Esophagus mucosa (tissue), 1 donor: ENCODE data around the gene CEP162. TPM values are rescaled to one million over a fixed set of nuclear protein-coding genes. Genes with fewer than 3 reads are reported as not detected.
"Not testable (repeated sequence)": the region's sequence is repeated elsewhere in the genome, so short reads cannot be mapped to it uniquely, and the experiment has no call there.

Experiments
- ATAC-seq: fragments of 200-7000 bp; cut with Tn5 transposase; one replicate; pipeline ENCODE4 v1.9.1; 2020
- total RNA-seq: library from RNA; stranded (reverse); gene quantifications from one replicate; pipeline ENCODE4 v1.2.4, GENCODE V29; 2023
- donor health status: DM: yes; HTN: yes; CAD: no.

Gene CEP162
- total RNA-seq, 1 donor from 2014 or later, result 4.5 TPM

- not testable (repeated sequence) for ATAC-seq
Observed at GRCh38 chr6:84223608-84224007, 3.8 kb downstream of the CEP162 start.

- ATAC-seq, result no peak
Observed at GRCh38 chr6:84222426-84222825, 5.0 kb downstream of the CEP162 start.

GRCh38 chr6:84220809-84221409 is 6.5 kb downstream of the CEP162 start:
- no peak for ATAC-seq

- no peak for ATAC-seq
Observed at GRCh38 chr6:84218091-84218490, 9.4 kb downstream of the CEP162 start.

DNA sequence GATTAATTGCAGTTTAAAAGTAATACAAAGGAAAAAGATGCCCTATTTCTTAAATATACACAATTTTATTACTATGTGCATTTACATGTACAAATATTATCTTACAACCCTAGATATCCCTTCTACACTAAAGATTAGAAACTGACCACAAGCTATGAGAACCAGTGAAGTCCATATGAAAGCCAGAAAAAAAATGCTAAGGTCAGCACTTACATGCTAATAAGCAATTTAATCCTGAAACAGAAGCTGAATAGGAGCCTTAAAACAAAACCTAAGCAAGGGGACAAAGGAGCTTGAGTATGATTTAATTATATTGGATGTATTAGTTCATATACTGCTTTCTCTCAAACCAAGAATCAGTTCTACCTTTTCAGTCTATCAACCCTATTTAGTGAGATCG is 14.2 kb downstream of the CEP162 start:
- no peak for ATAC-seq

GRCh38 chr6:84204011-84204410 is 23.4 kb downstream of the CEP162 start:
- no peak for ATAC-seq

- ATAC-seq, result not testable (repeated sequence)
Observed at GRCh38 chr6:84199987-84200386, 27.5 kb downstream of the CEP162 start.

GRCh38 chr6:84197708-84198107 is 29.7 kb downstream of the CEP162 start:
- ATAC-seq, result no peak

DNA sequence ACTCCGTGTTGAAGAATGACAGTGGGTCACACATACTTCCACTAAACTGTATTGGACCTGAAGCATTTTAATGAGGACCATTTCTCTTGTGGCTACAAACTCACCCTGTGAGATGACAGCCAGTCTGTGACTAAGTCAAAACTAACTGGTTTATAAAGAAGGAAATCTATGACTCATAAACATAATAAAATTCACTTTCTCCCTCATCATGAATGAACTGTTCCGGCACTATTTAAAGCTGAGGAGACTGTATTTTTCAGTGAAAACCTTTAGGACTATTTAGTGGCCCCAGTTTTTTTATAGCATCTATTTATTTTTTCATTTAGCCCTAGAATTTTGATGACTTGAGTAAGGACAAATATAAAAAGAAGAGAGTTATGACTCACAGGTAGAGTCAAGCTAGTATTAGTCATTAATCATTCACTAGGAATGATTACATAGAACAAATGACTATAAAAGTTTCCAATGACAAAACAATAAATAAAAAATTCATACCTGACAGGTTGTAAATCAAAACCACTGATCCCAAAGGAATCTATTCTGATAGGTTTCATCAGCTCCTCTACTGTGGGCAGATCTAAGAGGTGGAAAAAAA is 34.2 kb downstream of the CEP162 start:
- peak; percentile 86 for ATAC-seq

GRCh38 chr6:84191802-84192201 is 35.6 kb downstream of the CEP162 start:
- no peak for ATAC-seq

DNA sequence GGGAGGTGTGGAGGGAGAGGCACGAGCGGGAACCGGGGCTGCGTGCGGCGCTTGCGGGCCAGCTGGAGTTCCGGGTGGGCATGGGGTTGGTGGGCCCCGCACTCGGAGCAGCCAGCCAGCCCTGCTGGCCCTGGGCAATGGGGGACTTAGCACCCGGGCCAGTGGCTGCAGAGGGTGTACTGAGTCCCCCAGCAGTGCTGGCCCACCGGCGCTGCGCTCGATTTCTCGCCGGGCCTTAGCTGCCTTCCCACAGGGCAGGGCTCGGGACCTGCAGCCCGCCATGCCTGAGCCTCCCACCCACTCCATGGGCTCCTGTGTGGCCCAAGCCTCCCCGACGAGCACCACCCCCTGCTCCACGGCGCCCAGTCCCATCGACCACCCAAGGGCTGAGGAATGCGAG is 38.1 kb downstream of the CEP162 start:
- ATAC-seq, result not testable (repeated sequence)

DNA sequence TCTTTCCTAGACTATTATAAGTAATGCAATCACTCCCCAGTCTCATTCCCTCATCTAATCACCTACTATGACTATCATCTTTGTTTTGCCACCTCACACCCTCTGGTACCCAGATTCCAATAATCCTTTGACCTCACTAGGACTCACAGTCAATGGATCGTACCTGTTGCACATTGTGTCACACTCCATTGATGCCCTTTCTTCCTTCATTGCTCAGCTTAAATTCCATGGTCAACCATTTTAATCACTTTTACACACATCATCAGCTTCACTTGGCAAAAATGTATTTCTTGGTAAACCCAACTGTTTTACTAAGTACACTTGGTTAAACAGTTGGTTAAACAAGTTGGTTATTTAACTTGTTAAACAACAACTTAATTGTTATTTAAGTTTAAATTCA is 44.0 kb downstream of the CEP162 start:
- ATAC-seq, result no peak

DNA sequence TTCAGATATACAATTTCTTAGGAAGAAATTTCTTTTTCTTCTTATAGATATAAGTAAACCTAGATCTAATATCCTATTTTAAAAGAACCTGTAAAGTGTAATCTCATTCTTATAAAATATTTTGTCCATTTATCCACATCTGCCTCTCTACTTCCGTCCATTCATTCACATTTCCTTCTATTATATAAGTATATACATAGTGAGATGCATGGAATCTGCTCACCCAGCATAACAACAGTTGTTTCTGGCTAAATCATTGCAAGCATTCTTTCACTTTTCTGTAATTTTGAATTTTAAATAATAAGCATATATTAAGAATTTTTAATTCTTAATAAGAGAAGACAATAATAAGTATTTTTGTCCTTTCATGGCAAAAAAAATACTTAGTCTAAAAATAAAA is 45.4 kb downstream of the CEP162 start:
- ATAC-seq, result no peak

DNA sequence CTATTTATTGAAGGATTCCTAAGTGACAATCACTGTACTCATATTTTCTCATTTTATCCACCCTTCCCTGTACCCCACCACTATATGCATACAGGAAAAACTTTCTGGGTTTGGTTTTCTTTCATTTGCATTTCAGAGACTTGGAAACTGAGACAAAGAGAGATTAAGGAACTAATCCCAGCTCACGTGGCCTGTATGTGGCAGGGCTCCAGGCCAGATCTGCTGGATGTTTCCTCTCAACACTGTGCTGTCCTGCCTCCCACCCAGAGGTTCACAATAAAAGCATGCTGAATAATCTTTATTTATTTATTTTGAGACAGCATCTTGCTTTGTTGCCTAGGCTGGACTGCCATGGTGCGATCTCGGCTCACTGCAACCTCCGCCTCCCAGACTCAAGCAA is 50.2 kb downstream of the CEP162 start:
- ATAC-seq, result no peak

DNA sequence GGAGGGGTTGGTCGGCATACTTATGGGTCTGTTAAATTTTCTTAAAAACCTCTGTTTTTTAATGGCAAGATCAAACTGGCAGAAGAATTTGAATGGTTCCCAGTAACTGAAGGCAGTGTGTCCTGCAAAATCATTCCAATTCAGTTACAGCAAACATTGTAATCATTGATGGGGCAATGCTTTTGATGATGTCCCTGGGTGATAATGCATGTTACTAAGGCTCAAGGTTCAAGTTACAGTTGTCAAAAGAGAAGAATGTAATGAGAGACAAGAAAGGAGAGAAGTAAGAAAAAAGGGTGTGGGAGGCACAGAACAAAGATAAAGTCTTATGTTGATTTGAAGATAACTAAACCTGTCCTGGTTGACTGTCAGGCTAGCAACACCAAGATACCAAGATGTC is 54.9 kb downstream of the CEP162 start:
- ATAC-seq, result no peak

DNA sequence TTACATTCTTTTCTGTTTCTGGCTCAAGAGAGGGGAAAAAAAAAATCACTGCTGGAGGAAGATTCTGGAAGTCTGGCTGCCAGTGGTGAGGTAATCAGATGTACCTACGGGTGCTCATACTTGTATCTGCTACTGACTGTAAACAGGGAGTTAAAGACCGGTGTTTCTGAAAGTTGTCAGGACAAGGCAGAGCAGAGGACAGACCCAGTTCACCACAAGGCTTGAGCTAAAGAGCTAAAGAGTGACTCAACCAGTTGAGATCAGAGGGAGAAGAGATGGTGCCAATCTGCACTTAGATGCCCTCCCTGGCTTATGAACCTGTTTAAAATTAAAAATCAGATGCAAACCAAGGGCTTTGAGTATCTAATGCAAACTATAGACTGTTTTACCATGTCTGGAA is 55.4 kb downstream of the CEP162 start:
- ATAC-seq, result no peak

- ATAC-seq, result no peak
Observed at GRCh38 chr6:84167457-84167856, 60.0 kb downstream of the CEP162 start.

- no peak for ATAC-seq
Observed at GRCh38 chr6:84166395-84166794, 61.0 kb downstream of the CEP162 start.

DNA sequence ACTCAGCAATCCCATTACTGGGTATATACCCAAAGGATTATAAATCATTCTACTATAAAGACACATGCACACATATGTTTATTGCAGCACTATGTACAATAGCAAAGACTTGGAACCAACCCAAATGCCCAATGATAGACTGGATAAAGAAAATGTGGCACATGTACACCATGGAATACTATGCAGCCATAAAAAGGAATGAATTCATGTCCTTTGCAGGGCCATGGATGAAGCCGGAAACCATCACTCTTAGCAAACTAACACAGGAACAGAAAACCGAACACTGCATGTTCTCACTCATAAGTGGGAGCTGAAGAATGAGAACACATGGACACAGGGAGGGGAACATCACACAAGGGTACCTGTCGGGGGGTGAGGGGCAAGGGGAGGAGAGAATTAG is 63.1 kb downstream of the CEP162 start:
- ATAC-seq, result not testable (repeated sequence)

DNA sequence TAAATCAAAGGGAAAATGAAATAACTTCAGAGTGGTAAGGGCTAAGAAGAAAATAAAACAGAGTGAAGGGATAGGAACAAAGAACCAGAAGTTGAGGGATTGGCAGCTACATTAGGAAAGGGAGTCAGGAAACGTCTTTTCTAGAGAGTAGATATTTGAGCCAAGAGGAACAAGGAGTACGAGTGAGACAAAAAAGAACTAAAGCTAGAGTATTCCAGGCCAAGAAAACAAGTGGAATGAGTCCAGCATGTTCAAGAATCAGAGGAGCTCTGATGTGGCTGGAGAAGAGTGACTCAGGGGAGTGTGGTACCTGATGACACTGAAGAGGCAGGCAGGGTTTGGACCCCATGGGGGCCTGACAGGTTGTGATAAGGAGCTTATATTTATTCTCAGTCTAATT is 66.3 kb downstream of the CEP162 start:
- ATAC-seq, result no peak

- ATAC-seq, result no peak
Observed at GRCh38 chr6:84156306-84156705, 71.1 kb downstream of the CEP162 start.

- ATAC-seq, result no peak
Observed at GRCh38 chr6:84151669-84152068, 75.8 kb downstream of the CEP162 start.

DNA sequence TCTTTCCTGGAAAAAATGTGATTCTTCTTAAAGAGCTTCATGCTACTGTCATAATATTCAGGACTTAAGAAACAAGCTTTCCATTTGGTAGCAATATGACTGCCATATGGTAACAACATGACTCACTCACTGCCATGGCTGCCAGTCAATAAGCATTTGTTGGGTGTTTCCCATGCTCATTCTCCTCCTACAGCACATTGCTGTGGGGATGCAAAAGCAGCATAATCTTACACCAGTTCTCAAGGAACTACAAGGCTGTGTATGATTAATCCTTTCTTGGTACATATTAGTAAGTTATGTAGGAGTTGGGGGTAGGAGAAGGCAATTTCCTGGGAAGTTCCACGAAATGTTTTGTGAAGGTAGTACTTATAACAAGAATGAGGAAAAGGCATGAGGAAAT is 76.7 kb downstream of the CEP162 start:
- ATAC-seq, result peak; percentile 67

- ATAC-seq, result no peak
Observed at GRCh38 chr6:84141521-84141920, 85.9 kb downstream of the CEP162 start.

DNA sequence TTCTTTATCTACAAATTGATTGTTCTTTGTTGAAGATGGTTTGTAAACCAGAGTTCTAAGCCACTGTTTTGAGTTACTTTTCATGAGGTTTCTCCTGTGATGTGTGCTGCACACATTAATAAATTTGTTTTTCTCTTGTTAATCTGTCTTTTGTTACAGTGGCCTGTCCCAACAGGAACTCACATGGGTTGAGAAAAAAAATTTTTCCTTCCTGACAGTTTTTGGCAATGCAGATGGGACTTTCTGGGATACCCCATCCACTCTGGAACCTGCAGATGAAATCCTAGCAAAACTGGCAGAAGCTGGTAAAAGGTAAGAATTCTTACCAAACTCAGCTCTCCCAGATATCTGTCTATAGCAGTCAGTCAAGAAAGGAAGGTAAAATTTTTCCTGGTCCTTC is 88.1 kb downstream of the CEP162 start:
- no peak for ATAC-seq
